GM23338 (cell line): ENCODE results near the gene SP2. TPM values are rescaled to one million over a fixed set of nuclear protein-coding genes. Genes with fewer than 3 reads are reported as not detected.

Experiments used
- ATAC-seq: fragments of 200-7000 bp; cut with Tn5 transposase; 3 replicates; pipeline ENCODE4 v1.9.1; 2020
- DNase-seq: peaks from one replicate; pipeline ENCODE4 v3.0.0-alpha.2; 2015; ENCODE audit warnings: low spot score
- H2AFZ ChIP-seq: fragments of 200-600 bp; sonication (generic); 2 replicates; pipeline ENCODE4 v1.8.0; 2016; ENCODE audit warnings: antibody characterized with exemption, mild to moderate bottlenecking, moderate library complexity
- H3F3A ChIP-seq: fragments of 200-600 bp; sonication (generic); replicated peaks from 2 replicates; pipeline ENCODE4 v1.8.0; 2017; ENCODE audit warnings: antibody characterized with exemption, mixed run types, low read depth
- H3K27ac ChIP-seq: fragments of 200-600 bp; sonication (generic); 2 replicates; pipeline ENCODE4 v1.6.1; 2016; ENCODE audit warnings: low read depth
- H3K27me3 ChIP-seq: fragments of 200-600 bp; sonication (generic); 2 replicates; pipeline ENCODE4 v1.8.0; 2016; ENCODE audit warnings: mild to moderate bottlenecking, mixed run types, moderate library complexity; ENCODE audit not compliant: insufficient read depth
- H3K36me3 ChIP-seq: fragments of 200-600 bp; sonication (generic); 2 replicates; pipeline ENCODE4 v1.8.0; 2016; ENCODE audit warnings: mild to moderate bottlenecking; ENCODE audit not compliant: insufficient read depth
- H3K4me1 ChIP-seq: fragments of 200-600 bp; sonication (generic); 2 replicates; pipeline ENCODE4 v1.8.0; 2016; ENCODE audit warnings: mild to moderate bottlenecking, moderate library complexity; ENCODE audit not compliant: insufficient read depth
- H3K4me2 ChIP-seq: fragments of 200-600 bp; sonication (generic); 2 replicates; pipeline ENCODE4 v1.7.1; 2017; ENCODE audit warnings: mixed run types
- H3K4me3 ChIP-seq: fragments of 200-600 bp; sonication (generic); 2 replicates; pipeline ENCODE4 v1.6.1; 2016; ENCODE audit warnings: mixed run types
- H3K79me2 ChIP-seq: fragments of 200-600 bp; sonication (generic); replicated peaks from 2 replicates; pipeline ENCODE4 v1.8.0; 2017; ENCODE audit warnings: mild to moderate bottlenecking; ENCODE audit not compliant: insufficient read depth
- H3K9me2 ChIP-seq: fragments of 200-600 bp; sonication (generic); 2 replicates; pipeline ENCODE4 v1.8.0; 2017; ENCODE audit not compliant: insufficient read depth
- H4K20me1 ChIP-seq: fragments of 200-600 bp; sonication (generic); replicated peaks from 2 replicates; pipeline ENCODE4 v1.8.0; 2017; ENCODE audit warnings: mild to moderate bottlenecking; ENCODE audit not compliant: insufficient read depth
- H3K27ac Mint-ChIP-seq: 2 replicates; pipeline ENCODE4 v1.8.0; 2020; ENCODE audit warnings: inconsistent platforms, mild to moderate bottlenecking, moderate library complexity, mixed read lengths
- H3K27me3 Mint-ChIP-seq: 3 replicates; pipeline ENCODE4 v1.8.0; 2022; ENCODE audit warnings: low read depth, mild to moderate bottlenecking, moderate library complexity, mixed read lengths, inconsistent platforms; ENCODE audit not compliant: insufficient read depth, poor library complexity
- H3K36me3 Mint-ChIP-seq: 3 replicates; pipeline ENCODE4 v1.8.0; 2021; ENCODE audit warnings: low read depth, mild to moderate bottlenecking, inconsistent platforms, moderate library complexity, mixed read lengths
- H3K4me1 Mint-ChIP-seq: 3 replicates; pipeline ENCODE4 v1.8.0; 2020; ENCODE audit warnings: mild to moderate bottlenecking, inconsistent platforms, mixed read lengths
- H3K4me3 Mint-ChIP-seq: 3 replicates; pipeline ENCODE4 v1.8.0; 2021; ENCODE audit warnings: moderate library complexity, mild to moderate bottlenecking, inconsistent platforms, mixed read lengths
- H3K9me3 Mint-ChIP-seq: 3 replicates; pipeline ENCODE4 v1.8.0; 2020; ENCODE audit warnings: moderate library complexity, mild to moderate bottlenecking, inconsistent platforms, mixed read lengths
- CREB1 ChIP-seq: fragments of 250-450 bp; sonication (Bioruptor Pico); IDR thresholded peaks from 2 replicates; pipeline ENCODE4 v1.5.0; 2020; ENCODE audit warnings: low read depth, mild to moderate bottlenecking, moderate library complexity
- CTCF ChIP-seq, 2 experiments: fragments of 200-600 bp in 1 of 2; sonication (generic) in 1 of 2; conservative IDR thresholded peaks; 2 replicates each; pipeline versions ENCODE4 v1.5.1 to v1.6.1; 2016 to 2017; ENCODE audit warnings: antibody characterized with exemption in 2 of 2, low read depth in 2 of 2, mild to moderate bottlenecking in 2 of 2, moderate library complexity in 1 of 2
- EZH2phosphoT487 ChIP-seq: fragments of 200-600 bp; sonication (generic); IDR thresholded peaks from one replicate; pipeline ENCODE4 v1.8.1; 2018; ENCODE audit warnings: antibody characterized with exemption; ENCODE audit not compliant: unreplicated experiment
- POLR2AphosphoS5 ChIP-seq: IDR thresholded peaks from 2 replicates; pipeline ENCODE4 v1.6.1; 2016; ENCODE audit warnings: antibody characterized with exemption, low read depth
- REST ChIP-seq: IDR thresholded peaks from one replicate; pipeline ENCODE4 v1.6.1; 2018; ENCODE audit warnings: antibody characterized with exemption; ENCODE audit not compliant: unreplicated experiment
- ZNF331 ChIP-seq: fragments of 250-450 bp; sonication (Bioruptor Pico); IDR thresholded peaks from 2 replicates; pipeline ENCODE4 v1.5.0; 2020; ENCODE audit warnings: low read depth, mild to moderate bottlenecking, moderate library complexity
- ZNF462 ChIP-seq: fragments of 250-450 bp; sonication (Bioruptor Pico); IDR thresholded peaks from 2 replicates; pipeline ENCODE4 v1.5.0; 2020; ENCODE audit warnings: mild to moderate bottlenecking, moderate library complexity
- polyA plus RNA-seq: library from polyadenylated mRNA; unstranded; fragments of >200 nt; fragmentation: Nextera tagmentation; extraction: Ambion mirVana; gene quantifications from 2 replicates; pipeline ENCODE4 v1.2.1, GENCODE V29; 2016
- total RNA-seq: library from RNA; depleted of rRNA; stranded (reverse); fragments of >200 nt; shearing (Covaris generic); gene quantifications from 2 replicates; pipeline ENCODE4 v1.2.3, GENCODE V29; 2014

The SP2 gene
- total and polyA plus RNA-seq, 2 experiments from 2014 or later, result 6.0 to 12.9 TPM

GRCh38 chr17:47955497-47956461, 59.7 kb downstream of the SP2 start:
- TF ChIP-seq ZNF331 (no peak), POLR2AphosphoS5 (no peak), EZH2phosphoT487 (no peak), CTCF (conservative IDR thresholded peaks at IDR 0.05; ENCODE audit: low read depth in 2 of 2) (no peak)
- no peaks in the 10 kb centered on the region; the same call in 2 of the 3 replicates for H3K36me3 Mint-ChIP-seq
- Histone ChIP-seq H3K4me1 (peaks cover 21% of the 10 kb centered on the region), H3K27ac (no peak overlapping the region), H3K27me3 (no peaks in the 10 kb centered on the region), H2AFZ (no peak overlapping the region), H3K79me2 (no peaks in the 10 kb centered on the region), H3F3A (no peaks in the 10 kb centered on the region), H3K9me2 (no peaks in the 10 kb centered on the region), H4K20me1 (no peaks in the 10 kb centered on the region), H3K4me2 (no peak overlapping the region), H3K36me3 (no peaks in the 10 kb centered on the region), H3K4me3 (no peak overlapping the region)
- no peak for ATAC-seq
- DNase-seq, result no peak
- no peak overlapping the region for H3K27ac Mint-ChIP-seq
- H3K4me1 Mint-ChIP-seq, result peaks cover 40% of the 10 kb centered on the region
- H3K4me3 Mint-ChIP-seq, result no peak overlapping the region
- no peaks in the 10 kb centered on the region for H3K9me3 Mint-ChIP-seq
- peaks cover 5% of the 10 kb centered on the region for H3K27me3 Mint-ChIP-seq

GRCh38 chr17:47956791-47957590, 61.0 kb downstream of the SP2 start:
- Mint-ChIP-seq H3K9me3 (no peaks in the 10 kb centered on the region), H3K27me3 (peaks cover 5% of the 10 kb centered on the region), H3K36me3 (no peaks in the 10 kb centered on the region; the same call in 2 of the 3 replicates), H3K27ac (no peak overlapping the region), H3K4me1 (peaks cover 40% of the 10 kb centered on the region), H3K4me3 (peak overlapping the region; percentile 63; the same call in 2 of the 3 replicates)
- Histone ChIP-seq H2AFZ (peak overlapping the region; percentile 95), H3K4me1 (peaks cover 21% of the 10 kb centered on the region), H3K27ac (no peak overlapping the region), H3K4me2 (peak overlapping the region; percentile 77), H3K27me3 (no peaks in the 10 kb centered on the region), H4K20me1 (no peaks in the 10 kb centered on the region), H3K9me2 (no peaks in the 10 kb centered on the region), H3K36me3 (no peaks in the 10 kb centered on the region), H3K4me3 (peak overlapping the region; percentile 44; the same call in 1 of the 2 replicates), H3K79me2 (no peaks in the 10 kb centered on the region), H3F3A (no peaks in the 10 kb centered on the region)
- DNase-seq, result no peak
- no peak for ATAC-seq
- TF ChIP-seq CREB1, result no peak
- no peak for TF ChIP-seq ZNF462 (CRISPR knock-in tag)
- no peak for TF ChIP-seq ZNF331
- TF ChIP-seq REST, result no peak
